HG03025 (cell line): ENCODE measurements around the gene PEG3.
"Not testable (repeated sequence)": the region's sequence is repeated elsewhere in the genome, so short reads cannot be mapped to it uniquely, and the experiment has no call there.

ENCODE experiments used
- ATAC-seq: cut with Tn5 transposase; IDR thresholded peaks from one replicate; pipeline ENCODE4 v1.9.1; 2021; ENCODE audit warnings: mild to moderate bottlenecking, moderate library complexity; ENCODE audit not compliant: unreplicated experiment, low FRiP score

Gene PEG3

DNA sequence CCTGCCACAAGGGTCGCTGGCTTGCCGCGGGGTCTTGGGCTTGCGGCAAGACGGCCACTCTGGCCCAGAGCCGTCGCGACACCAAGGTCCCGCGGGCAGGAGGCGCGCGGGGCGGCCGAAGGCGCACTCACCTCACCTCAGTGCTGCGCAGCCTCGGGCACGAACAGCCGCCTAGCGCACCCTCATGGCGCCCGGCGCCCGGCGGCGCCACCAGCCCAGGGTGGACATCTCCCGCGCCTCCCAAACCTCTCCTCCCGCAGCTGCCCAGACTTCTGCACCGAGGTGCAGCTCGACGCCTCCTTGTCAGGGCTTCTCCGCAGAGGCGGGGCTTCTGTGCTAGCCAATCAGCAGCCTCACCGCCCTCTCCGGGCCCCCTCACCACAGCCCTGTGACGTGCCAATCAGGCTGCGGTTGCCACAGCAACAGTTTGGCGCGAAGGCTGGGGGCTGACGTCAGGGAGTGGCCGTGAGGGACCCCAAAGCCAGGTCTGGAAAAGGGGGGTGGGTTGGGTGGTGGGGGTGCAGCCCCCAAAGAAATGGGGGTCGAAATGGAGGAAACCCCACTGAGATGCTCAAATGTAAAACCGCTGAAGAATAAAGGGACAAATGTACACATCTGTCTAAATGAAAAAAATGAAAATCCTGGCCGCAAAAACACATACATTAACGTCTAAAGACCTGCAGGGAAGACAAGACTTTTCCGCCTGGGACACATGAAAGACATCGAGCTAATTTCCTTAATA lies at the start of gene PEG3, which contains the start of gene ZIM2:
TSS of gene PEG3 (minus strand) at position 276 of the 742 bp plus-strand sequence. CDS start 16,071 bp downstream, outside the sequence.
TSS of gene ZIM2 (minus strand) at position 276 of the 742 bp plus-strand sequence. CDS start 16,449 bp downstream, outside the sequence.
- no peak for ATAC-seq

GRCh38 chr19:56885173-56885985 lies 44.9 kb upstream of the PEG3 start:
- no peak for ATAC-seq

DNA sequence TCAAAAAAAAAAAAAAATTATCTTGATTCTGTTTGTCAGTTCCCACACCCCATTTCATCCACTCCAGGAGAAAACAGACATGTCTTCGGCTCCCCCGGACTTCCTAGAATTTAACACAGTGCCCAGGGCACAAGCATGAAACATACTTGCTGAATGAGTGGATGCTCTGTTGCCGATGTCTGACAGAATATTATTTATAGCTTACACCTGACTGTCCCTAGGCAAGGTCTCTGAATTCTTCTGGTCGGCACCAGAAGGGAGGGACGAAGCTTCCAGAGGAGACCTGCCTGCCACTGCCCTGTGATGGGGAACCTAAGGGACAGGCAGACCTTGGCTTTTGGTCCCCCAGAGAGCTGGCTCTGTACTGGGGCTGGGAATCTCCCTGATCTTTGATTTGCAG lies 43.9 kb upstream of the PEG3 start:
- no peak for ATAC-seq

- no peak for ATAC-seq
These were observed 40.2 kb upstream of the PEG3 start for GRCh38 chr19:56880592-56881190.

- no peak for ATAC-seq
These were observed 36.7 kb upstream of the PEG3 start for GRCh38 chr19:56877069-56877715.

DNA sequence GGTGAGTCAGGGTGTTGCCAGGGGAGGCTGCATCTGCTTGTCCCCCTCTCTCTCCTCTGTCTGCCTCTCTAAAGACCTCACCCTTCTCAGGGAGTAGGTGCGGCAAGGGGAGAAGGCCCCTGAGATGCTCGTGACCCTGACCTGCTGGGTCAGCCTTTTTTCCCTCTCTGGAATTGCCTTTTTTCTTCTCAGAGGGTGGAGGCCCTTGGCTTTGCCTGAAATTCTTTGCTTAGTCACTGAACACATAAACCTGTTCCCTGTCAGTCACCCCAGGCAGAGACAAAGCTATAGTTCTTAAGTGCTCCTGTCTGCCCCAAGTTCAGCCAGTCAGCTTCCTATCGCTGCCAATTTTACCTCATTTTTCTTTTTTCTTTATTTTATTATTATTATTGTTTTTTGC lies 35.2 kb upstream of the PEG3 start:
- ATAC-seq: no peak

- no peak for ATAC-seq
These were observed 34.0 kb upstream of the PEG3 start for GRCh38 chr19:56874530-56874929.

DNA sequence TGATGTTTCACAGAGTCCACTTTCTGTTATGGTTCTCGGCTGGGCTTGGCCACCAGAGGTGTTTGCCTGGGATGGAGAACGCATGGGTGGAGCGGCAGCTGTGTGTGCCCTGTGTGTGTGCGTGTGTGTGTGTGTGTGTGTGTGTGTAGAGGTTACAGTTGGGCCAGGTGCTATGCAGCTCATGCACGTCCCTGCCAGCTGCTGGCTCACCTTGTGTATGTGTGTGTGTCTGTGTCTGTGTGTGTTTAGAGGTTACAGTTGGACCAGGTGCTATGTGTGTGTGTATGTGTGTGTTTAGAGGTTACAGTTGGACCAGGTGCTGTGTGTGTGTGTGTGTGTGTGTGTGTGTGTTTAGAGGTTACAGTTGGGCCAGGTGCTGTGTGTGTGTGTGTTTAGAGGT lies 33.0 kb upstream of the PEG3 start:
- ATAC-seq: no peak

- no peak for ATAC-seq
These were observed 29.4 kb upstream of the PEG3 start for GRCh38 chr19:56869886-56870285.

GRCh38 chr19:56868446-56868845 lies 27.9 kb upstream of the PEG3 start:
- ATAC-seq: no peak

DNA sequence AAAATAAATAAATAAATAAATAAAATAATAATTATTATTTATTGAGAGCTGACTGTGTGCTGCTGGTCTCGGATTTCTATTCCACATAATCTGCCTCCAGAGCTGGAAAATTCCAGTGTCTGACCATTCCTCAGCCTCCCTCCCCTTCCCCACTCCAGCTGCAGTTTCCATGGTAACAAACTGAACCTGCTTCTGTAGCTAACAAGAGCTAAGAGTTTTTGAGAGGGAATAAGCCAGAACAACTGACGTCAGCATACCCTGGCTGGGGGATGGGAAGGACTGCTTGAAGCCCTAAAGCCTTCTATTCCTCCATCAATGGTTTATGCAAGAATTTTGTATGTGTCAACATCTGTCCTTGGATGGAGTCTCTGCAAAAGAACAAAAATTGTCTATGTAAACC lies 26.0 kb upstream of the PEG3 start:
- ATAC-seq: no peak

DNA sequence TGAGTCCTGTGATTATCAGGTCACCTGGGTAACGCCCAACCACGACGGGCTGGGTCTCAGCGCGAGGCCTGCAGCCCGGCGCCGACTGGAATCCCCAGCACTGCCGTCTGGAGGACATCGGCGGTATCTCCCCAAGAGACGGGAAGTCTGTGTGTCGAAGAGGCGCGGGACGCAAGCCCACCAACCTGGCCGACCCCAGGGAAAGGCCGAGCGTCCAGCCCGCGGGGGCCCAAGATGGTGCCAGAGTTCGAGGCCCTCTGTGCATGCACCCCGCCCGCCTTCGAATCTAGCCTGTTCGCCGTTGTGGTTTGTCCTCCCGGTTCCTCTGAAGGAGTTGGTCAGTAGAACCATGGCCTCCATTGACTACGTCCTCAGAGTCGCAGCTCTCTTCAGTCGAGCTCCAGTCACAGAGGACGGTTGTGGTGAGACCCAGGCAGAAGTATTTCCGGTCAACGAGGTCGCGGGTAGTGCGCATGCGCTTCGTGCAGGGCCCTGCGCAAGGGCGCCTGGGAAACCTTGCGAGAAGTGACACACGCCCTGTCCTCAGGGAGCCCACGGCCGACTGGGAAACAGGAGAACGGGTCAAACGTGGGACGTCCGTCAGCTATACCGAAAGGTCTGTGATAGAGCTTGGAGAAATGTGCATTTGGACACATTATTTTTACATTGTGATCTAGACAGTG lies 24.1 kb upstream of the PEG3 start:
- no peak for ATAC-seq

DNA sequence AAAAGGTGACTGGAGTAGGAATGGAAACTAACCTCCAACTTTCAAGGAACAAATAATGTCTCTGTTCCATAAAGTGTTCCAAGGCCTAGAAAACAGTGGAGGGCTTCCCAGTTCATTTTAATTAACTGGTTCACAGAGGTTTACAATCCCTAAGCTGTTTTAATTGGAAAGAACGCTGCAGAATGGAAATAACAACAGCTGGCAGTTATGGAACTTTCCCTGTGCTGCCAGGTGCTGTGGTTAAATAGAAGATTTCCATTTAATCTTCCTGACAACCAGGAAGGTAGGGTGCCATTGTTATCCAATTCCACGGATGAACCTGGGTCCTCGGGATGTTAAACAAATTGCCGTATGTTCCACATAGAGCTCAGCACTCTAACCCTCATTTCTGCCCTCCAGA lies 22.2 kb upstream of the PEG3 start:
- no peak for ATAC-seq

DNA sequence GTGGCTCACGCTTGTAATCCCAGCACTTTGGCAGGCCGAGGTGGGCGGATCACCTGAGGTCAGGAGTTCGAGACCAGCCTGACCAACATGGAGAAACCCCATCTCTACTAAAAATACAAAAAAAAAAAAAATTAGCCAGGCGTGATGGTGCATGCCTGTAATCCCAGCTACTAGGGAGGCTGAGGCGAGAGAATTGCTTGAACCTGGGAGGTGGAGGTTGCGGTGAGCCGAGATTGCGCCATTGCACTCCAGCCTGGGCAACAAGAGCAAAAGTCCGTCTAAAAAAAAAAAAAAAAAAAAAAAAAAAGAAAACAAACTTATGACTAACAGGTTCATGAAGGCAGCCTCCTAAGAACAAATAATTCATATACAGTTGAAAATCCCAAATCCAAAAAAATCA lies 19.9 kb upstream of the PEG3 start:
- ATAC-seq: not testable (repeated sequence)

- no peak for ATAC-seq
These were observed 17.5 kb upstream of the PEG3 start for GRCh38 chr19:56858026-56858425.

DNA sequence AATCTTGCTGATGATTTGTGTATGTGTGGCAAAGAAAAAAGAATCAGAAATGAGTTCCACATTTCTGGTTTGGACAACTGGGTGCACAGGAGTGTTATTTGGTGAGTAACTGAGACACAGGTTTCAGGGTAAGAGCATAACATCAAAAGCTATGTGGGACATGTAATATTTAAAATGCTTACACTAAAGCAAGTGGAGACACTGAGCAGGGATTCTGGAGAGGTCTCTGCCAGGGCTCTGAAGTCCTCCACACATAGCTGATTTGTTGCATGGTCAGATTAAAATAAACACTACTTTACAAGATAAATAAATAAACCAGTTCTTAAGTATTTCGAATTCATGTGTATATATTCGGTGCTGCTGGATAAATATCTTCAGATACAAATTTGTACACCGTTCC lies 16.3 kb upstream of the PEG3 start:
- no peak for ATAC-seq

GRCh38 chr19:56852361-56852760 lies 11.8 kb upstream of the PEG3 start:
- ATAC-seq: not testable (repeated sequence)

DNA sequence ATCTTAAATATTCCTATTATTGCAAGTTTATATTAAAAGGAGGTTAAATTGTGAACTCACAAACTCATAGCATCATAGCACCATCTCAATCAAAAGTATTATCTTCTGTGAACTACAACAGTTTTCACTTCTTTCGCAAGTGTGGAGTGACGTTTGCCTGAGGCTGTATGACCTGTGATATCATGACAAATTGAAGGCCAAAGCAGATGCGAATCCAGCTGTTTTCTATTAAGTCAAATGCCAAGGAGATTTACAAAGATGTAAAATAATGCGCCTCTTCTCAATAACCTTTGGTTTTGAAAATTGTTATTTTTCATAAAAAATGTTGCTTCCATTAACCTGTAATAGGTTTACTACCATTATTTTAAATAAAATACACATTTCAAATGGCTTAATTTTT lies 7.6 kb upstream of the PEG3 start:
- ATAC-seq: no peak

- no peak for ATAC-seq
These were observed 1.9 kb upstream of the PEG3 start for GRCh38 chr19:56842412-56842811.

GRCh38 chr19:56841193-56841543 lies 642 bp upstream of the PEG3 start:
- no peak for ATAC-seq
